ENCODE measurements around the gene PRKCA.

Gene PRKCA

DNA sequence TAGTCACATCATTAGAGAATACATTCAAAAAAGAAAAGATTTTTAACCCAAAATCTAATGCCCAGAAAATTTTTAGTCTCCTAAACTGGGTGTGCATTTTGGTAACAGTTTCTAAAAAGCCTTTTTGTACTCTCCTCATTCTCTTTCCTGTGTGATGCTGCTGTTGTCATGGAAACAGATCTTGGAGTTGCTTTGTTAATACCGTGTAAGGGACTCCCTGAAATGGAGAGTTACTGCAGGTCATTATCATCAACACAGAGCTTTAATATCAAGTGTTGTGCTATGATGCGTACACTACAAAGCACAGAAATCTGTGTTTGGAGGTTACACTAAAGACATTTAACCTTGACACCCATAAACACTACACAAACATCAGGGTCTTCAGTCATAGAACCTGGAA is 216.3 kb downstream of the PRKCA start:
- no peak for DNase-seq (ENCODE audit: low spot score)

DNA sequence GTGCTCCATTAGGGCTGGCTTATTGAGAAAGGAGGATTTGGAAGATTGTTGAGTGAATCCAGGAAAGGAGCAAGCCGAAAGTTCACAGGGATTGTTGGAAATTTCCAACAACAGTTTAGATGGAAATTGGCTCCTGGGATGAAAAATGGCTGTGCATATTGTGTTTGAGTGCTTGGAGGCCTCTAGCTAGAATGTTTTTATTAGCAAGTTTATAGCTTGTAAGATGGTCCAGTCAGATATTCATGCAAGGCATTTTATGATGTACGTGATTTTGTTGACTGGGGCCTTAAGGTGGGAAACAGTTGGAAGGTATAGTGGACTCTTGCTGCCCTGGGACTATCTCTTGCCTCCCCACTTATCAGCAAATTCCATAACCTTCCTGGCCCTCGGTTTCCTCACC is 216.7 kb downstream of the PRKCA start:
- DNase-seq (ENCODE audit: low spot score) = no peak

DNA sequence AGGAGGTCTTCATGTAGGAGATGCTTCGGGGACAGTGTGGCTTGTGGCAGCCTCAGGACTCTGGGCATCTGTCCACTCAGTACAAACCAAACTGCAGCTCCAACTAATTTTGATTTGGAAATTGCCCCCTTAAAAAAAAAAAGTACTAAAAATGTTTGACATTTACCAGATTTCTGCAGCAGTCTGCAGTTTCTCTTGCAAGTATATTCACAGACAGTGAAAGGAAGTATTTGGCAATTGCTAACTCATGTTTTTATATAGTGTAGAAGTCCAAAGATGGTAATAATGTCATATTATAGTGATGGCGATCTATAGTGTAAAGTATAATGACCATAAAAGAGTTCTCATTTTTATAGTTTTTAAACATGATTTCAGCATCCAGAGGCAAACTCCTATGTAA is 218.6 kb downstream of the PRKCA start:
- DNase-seq (ENCODE audit: low spot score) = no peak

DNA sequence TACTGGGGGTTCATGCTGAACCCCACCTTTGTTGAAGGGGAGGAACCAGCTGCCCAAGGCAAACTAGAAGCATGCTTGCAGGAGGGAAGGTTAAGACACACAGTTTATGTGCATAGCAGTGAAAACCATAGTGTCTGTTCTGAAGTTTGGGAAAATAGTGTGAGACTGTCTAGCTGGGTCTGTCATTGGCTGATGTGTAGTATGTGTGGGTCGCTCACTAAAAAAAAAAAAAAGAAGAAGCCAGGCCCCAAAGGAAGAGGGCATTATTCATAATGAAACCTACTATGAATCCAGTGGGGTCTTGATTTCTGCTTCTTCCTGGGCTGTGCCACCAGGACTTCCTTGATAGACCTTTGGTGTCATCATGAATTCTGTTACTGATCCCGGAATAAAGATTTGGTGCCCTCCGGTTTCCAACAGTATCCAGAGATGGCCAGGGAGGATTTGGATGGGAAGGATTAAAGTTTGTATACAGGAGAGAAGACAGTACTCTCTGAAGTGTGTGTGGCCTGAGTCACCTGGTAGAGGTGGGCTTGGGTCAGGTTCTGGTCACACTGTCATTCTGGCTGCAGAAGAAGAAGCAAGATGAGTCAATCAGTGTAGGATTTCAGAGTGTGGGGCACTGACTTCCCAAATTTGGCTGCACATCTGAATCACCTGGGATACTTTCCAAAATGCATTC is 220.3 kb downstream of the PRKCA start:
- DNase-seq (ENCODE audit: low spot score) = no peak

DNA sequence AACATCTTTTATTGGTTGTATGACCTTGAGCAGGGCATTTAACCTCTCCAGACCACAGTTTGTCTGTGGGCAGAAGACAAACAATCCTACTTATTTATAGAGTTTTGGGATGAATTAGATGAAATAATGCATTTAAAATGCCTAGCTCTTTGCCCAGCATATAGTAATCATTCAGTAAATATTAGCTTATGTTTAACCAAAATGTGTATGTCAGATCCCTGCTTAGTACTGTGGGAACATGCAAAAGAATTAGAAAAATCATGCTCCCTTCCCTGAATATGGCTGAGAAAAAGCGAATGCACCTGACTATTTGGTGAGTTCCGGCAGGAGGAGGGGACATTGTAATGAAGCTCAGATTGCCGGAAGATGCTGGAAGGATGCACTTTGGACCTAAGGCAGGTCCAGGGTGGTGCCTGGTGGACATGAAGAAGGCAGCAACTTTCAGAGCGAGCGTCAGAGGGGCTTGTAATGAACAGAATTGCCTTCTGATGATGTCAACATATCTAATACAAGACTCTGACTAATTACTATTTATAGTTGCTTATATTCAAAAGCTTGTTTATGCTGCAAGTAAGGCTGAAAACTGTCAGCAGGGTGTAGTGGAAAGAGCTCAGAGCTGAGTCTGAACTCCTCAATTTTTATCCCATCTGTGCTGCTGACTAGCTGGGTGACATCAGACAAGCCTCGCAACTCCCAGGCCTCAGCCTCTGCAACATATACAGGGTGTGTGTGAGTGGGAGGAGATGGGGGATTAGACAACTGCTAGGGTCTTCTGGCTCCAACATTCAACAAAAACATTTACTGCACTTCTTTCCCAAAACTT is 221.2 kb downstream of the PRKCA start:
- DNase-seq (ENCODE audit: low spot score) = no peak

DNA sequence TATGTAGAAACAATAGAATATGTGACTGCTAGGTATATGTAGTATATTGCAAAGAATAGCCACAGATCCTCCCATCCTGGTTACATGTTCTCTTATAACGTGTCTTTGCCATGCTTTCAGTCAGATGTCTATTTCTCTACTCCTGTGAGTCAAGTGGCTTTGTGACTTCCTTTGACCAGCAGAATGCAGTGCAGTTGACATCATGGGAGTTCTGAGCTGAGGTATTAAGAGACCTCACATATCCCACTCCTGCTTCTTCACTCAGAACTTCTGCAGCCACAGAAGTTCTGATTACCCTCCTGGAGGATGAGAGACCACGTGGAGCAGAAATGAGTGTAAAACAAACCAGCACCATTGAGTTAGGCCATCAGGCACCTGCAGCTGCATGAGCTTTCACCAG is 222.5 kb downstream of the PRKCA start:
- no peak for DNase-seq (ENCODE audit: low spot score)

DNA sequence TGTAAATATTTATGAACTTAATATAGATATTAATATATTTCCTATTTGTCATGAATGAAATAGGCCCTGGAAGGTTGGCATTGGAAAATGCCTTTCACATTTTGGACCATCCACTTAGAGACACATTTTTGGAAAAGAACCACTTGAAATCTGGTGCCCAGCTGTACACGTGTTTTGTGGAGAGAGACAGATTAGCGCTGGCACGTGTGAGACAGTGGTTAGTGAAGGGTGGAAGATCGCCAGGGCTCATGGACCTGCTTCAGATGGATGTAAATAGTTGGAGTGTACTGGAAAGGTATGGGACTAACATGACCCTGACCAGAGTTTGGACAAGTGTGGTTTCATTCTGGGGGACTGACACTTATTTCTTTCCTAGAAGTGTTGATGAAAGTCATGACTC is 222.9 kb downstream of the PRKCA start:
- no peak for DNase-seq (ENCODE audit: low spot score)

DNA sequence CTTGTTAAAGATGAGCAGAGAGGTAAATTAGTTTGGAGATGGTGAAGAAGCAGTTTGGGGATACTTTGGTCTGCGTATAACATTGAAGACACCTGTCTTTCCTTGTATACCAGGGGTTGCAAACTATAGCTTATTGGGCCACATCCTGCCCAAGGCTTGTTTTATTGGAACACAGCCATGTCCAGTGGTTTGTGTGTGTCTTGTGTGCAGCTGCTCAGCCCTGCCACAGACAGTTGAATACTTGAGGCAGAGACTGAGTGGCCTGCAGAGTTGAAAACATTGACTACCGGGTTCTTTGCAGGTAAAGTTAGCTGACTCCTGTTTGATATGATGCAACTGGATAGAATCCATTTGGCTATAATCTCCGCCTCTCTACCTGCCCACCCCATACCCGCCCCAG is 224.4 kb downstream of the PRKCA start:
- DNase-seq (ENCODE audit: low spot score) = no peak

DNA sequence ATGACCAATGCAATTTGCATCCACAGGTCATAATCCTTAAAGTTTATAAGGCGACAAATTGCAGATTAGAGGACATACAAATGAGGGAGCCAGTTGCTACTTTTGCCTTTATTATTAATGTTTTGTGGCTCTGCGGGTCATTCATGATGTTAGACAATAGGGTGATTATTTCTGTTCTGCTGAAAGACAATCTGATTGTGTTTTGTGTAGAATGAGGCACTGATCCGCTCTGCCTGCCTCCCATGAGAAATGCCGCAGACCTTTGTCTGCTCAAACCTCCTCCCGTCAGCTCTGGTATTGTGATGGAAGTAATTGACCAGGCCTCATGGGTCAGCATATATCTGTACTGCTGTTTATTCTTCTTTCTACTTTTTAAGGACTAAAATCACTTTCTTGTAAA is 224.9 kb downstream of the PRKCA start:
- DNase-seq (ENCODE audit: low spot score) = no peak

DNA sequence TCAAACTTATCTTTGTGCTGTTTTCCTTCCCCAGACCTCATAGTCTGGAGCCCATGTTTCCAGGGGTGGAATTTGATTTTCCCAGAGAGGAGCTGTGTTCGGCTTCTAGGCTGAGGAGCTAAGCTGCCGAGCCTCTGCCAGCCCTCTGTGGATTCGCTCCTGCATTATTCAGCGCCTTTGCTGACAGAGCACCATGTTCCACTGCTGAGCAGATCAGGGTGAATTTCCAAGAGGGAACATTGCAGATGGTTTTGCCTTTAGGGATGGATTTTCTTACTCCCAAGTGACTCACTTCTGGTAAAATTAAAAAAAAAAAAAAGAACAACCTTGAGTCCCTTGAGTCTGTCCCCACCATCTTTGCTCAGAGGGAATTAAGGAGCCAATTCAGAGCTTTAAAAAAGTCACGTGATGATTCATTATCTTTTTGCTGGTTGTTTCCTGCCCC is 229.5 kb downstream of the PRKCA start:
- DNase-seq (ENCODE audit: low spot score) = no peak

DNA sequence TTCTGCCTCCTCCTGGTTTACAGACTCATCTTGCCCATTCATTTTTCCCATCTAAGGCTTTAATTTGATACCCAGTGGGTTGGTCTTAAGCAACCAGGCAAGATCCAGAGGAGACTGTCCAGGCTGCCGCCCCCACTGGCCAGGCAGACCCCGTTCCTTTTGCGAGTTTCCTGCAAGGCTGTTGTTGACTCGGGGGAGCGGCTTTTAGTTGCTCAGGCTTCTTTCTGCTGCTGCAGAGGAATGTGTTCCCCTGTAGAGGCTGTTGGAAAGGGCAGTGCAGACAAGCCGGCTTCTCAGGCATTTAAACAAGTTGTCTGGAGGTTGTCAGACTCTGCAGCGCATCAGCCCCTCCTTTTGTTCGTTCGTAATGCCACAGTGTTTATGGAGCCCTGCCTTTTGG is 231.2 kb downstream of the PRKCA start:
- no peak for DNase-seq (ENCODE audit: low spot score)

DNA sequence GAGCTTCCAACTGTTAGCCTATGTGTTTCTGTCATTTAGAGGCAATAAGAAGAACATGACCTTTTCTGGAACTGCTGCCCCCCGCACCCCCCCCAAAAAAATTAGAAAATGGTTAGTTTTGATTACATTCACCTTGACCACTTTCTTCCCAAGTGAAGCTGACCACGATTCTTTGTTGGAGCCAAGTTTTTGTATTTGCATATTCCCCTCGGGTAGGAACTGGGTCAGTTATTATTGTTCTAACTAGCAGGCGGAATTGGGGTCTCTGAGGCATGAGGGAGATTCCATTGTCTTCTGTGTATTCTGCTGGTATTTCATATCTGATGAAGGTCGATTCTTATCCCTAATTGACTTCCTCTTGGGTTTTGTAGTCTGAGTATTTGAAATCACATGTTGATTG is 231.6 kb downstream of the PRKCA start:
- DNase-seq (ENCODE audit: low spot score) = no peak

DNA sequence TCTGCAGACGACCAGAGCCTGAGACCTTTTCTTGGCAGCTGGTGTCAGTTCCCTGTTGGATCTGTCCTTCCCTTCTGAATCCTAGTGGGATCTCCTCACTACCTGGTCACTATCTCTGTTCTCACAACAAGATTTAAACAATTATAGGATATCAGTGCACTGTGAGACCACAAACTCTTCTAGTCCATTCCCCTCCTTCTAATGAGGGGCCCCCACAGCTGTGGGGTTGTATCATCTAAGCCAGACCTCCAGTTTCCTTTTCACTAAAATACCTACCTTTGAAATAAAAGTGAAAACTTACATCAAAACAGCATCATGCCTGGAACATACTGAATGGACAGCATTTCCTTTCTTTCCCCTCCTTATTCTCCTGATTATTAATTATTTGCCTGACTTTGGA is 233.2 kb downstream of the PRKCA start:
- DNase-seq (ENCODE audit: low spot score) = no peak

DNA sequence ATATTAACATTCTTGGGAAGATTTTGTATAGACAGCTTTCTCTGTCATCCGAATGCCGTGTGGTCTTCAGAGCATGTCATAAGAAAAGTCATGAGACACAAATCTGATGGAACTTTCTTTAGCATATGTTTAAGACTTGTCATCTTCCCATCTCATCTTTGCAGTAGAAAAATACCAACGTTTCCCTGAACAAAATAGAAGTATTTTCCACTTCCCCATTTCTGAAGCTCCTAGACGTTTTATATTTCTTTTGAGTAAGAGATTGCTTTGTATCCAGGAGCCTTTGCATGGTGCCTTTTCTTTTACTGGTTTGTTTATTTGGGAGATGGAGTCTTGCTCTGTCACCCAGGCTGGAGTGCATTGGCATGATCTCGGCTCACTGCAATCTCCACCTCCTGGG is 235.1 kb downstream of the PRKCA start:
- no peak for DNase-seq (ENCODE audit: low spot score)

DNA sequence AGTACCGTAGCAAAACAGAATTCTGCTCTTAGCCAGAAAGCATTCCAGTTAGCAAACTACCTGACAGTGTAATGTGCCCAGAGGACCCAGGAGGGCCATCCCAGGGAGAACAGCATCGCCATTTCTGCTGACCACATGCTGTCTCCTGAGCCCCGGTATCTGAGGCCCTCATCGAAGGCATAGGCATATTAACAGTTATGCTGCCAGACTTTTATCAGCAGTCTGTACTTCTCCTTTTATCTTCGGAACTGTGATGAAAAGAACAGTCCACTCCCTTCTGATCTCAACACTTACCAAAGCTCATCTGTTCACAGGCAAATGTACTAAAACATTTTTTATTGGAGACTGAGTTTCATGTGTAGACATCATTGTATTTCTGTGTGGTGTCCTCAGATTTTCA is 236.4 kb downstream of the PRKCA start:
- DNase-seq (ENCODE audit: low spot score) = no peak

DNA sequence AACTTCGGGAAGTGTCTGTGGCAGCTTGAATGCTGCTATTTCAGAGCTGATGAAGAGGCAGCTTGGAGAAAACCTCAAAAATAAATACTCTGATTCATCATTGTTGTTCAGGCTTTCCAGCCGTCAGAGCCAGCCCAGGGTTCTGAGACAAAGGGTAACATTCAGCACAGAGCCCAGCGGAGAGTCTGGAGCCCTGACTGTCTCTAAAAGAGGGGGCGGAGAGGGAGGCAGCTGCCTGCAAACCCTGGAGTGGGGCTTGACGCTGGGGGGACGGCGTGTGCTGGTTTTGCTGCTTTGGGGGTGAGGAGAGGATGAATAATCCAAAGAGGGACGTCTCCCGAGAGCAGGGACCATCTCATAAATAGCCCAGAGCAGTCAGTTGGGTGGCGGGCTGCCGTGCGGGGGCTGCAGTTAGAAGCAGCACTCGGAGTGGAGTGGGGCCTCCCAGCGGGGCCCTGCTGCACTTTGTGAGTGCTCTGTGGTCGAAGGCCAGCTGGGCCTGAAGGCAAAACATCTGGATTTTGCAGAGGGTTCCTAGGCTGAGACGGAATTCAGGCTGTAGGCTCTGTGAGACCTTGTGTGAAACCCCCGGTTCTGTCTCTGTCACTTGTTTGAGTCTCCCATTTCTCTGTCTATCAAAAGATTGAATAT is 237.8 kb downstream of the PRKCA start:
- no peak for DNase-seq (ENCODE audit: low spot score)

DNA sequence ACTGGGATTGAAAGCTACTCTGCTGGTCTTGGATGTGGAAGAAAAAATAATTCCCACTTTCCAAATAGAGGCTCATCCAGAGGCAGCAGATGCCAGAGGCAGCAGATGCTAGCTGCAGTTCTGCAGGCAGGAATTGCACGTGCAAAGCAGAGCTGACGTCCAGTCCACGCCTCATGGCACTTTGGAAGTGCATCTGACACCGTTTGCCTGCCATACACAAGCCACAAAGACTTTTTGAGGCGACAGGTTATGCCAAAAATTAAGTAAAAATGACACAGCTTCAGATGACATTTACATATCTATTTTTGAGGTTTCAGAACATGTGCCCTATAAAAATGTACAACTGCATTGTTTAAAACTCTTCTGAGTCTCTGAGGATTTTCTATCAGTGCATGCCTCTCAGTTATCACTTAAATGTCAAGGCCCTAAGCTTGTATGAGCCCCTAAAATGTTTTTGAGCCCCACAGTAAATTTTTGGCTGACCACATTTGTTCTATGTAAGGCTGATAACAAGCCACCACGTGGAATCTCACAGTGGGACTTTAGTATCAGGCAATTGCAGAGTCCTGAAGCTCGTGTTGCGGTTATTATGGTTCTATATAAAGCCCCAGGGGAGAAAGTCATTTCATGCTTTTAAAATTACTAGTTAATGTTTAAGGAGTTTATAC is 239.2 kb downstream of the PRKCA start:
- DNase-seq (ENCODE audit: low spot score) = no peak

DNA sequence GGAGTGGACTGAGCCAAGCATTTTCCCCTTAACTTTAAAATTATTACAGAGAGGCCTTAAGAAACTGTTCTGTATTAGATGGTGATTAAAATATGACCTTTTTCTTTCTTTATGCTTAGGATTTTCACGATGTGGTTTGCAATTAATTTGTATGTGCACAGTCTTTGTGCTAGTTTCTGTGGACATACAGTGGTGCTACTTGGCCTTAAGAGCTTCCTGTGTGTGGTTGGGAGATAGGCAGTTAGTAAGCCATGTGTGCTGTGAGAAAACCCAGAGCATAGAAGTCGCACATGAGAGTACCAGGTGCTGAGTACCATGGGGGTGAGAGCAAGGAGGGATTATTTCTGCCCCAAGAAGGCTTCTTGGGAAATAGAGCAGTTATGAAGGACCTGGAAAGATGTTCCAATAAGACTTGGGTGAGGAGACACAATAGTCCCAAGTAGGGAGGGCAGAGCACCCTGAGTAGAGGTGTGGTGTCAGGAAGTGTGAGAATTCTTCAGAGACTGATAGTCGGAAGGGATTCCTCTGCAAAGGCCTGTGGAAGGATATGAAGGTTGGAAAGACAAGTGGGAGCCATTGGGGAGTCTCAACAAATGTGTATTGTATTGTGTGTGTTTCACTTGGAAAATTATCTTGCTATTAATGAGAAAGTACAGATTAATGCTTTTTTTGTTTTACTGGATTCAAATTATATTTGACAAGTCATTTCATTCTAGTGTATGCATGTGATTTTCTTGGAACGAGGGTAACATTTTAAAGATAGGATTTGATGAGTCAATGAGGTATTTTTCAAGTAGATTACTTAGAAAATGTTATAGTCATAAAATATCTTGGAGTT is 239.9 kb downstream of the PRKCA start:
- DNase-seq (ENCODE audit: low spot score) = no peak

DNA sequence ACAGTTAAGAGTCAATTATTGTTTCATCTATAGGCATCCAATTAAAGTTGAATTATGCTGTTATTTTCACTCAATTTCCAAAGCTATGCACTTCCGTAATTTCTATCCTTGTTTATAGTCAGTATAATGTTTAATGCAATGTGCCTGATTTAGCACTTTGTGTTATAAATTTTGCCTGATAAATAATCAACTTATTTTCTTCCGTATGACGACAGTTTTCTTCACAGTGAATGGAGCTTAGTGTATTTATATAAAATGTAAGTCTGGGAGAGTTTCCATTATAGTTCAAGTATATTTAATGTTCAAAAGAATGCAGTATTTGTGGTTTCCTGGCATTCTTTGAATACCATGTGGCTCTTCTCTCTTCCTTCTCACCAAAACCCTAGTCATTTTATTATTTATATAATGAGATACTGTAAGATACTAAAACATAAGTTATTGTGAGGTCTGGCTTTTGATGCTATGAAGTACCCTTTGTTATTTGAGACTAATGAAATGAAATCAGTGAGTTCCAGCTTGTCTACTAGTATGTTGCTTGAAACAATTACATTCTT is 240.6 kb downstream of the PRKCA start:
- DNase-seq (ENCODE audit: low spot score) = no peak

DNA sequence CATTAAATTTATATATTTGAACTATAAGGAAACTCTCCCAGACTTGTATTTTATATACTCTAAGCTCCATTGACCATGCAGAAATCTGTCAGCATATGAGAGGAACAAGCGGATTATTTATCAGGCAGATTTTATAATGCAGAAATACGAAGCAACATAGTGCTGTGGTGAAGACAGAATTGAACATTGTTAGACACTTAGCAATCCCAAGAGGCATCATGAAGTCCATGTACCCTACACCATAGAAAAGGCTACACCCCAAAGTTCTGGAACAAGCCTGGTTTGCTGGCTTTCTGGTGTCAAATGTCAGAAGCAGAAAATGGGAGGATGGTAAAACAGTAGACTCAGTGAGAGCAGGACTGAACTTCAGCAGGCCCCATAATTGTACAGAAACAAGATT is 241.1 kb downstream of the PRKCA start:
- no peak for DNase-seq (ENCODE audit: low spot score)

DNA sequence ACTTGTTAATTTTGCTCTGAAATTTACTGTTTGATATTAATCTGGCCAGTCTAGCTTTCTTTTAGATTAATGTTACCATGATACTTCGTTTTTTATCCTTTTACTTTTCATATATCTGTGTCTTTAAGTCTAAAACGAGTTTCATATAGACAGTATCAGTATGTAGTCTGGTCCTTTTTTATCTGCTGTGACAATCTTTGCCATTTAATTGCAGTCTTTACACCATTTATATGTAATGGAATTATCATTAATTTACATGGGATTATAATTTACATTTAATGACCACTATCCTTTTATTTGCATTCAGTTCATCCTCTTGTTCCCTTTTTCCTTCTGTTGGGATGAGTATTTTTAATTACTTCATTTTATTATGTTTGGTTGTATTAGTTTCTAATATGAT is 243.5 kb downstream of the PRKCA start:
- DNase-seq (ENCODE audit: low spot score) = no peak

Data from HuH-7.5 (cell line).